Stimulated activated naive CD8-positive, alpha-beta T cell treated with anti-CD3 and anti-CD28 coated beads, Interleukin-15, Interleukin-2, amounts not matched to agents 100 U/mL and 50 U/mL, for 24 hours (primary cell): ENCODE measurements around the gene NDFIP2.

Source experiments
- ATAC-seq: fragments of 150-1000 bp; cut with Tn5 transposase; one replicate; pipeline ENCODE4 v1.10.0; 2021
- DNase-seq: peaks from one replicate; pipeline ENCODE4 v3.0.0; 2021

Gene NDFIP2

GRCh38 chr13:79497064-79497463, 16.1 kb downstream of the NDFIP2 start:
- no peak for ATAC-seq
- DNase-seq = no peak

- no peak for ATAC-seq
These were observed 16.9 kb downstream of the NDFIP2 start for GRCh38 chr13:79497852-79498251.

GRCh38 chr13:79500829-79501228, 19.9 kb downstream of the NDFIP2 start:
- ATAC-seq = no peak
- no peak for DNase-seq

More at GRCh38 chr13:79497852-79498251, 16.9 kb downstream of the NDFIP2 start:
- no peak for DNase-seq

GRCh38 chr13:79501538-79502232, 20.7 kb downstream of the NDFIP2 start:
- ATAC-seq (peak; percentile 85), DNase-seq (no peak)

GRCh38 chr13:79502859-79503468, 22.0 kb downstream of the NDFIP2 start:
- DNase-seq (no peak), ATAC-seq (no peak)

GRCh38 chr13:79503473-79504017, 22.6 kb downstream of the NDFIP2 start:
- DNase-seq = no peak
- no peak for ATAC-seq

GRCh38 chr13:79508224-79508961, 27.4 kb downstream of the NDFIP2 start:
- ATAC-seq = no peak
- DNase-seq = no peak

- DNase-seq = no peak
- no peak for ATAC-seq
These were observed 30.7 kb downstream of the NDFIP2 start for GRCh38 chr13:79511611-79512010.

- DNase-seq = no peak
- no peak for ATAC-seq
These were observed 32.0 kb downstream of the NDFIP2 start for GRCh38 chr13:79512950-79513349.

GRCh38 chr13:79516595-79516994, 35.6 kb downstream of the NDFIP2 start:
- no peak for ATAC-seq
- no peak for DNase-seq

- DNase-seq (no peak), ATAC-seq (no peak)
These were observed 38.3 kb downstream of the NDFIP2 start for GRCh38 chr13:79519255-79519654.

- DNase-seq = peak; percentile 29
- peak; percentile 93 for ATAC-seq
These were observed 41.6 kb downstream of the NDFIP2 start for GRCh38 chr13:79522583-79522982.

GRCh38 chr13:79525064-79525857, 44.3 kb downstream of the NDFIP2 start:
- DNase-seq = no peak
- no peak for ATAC-seq

- no peak for DNase-seq
- ATAC-seq = no peak
These were observed 46.7 kb downstream of the NDFIP2 start for GRCh38 chr13:79527698-79528097.

- DNase-seq (no peak), ATAC-seq (no peak)
These were observed 47.4 kb downstream of the NDFIP2 start for GRCh38 chr13:79528356-79528755.

- ATAC-seq = no peak
- no peak for DNase-seq
These were observed 47.8 kb downstream of the NDFIP2 start for GRCh38 chr13:79528759-79529191.

GRCh38 chr13:79529817-79530216, 48.9 kb downstream of the NDFIP2 start:
- DNase-seq = no peak
- ATAC-seq = no peak

- DNase-seq (no peak), ATAC-seq (no peak)
These were observed 49.3 kb downstream of the NDFIP2 start for GRCh38 chr13:79530270-79530669.

GRCh38 chr13:79531542-79532254, 50.7 kb downstream of the NDFIP2 start:
- ATAC-seq (no peak), DNase-seq (no peak)

GRCh38 chr13:79532576-79532975, 51.6 kb downstream of the NDFIP2 start:
- DNase-seq = no peak
- ATAC-seq = no peak

GRCh38 chr13:79533781-79534400, 52.9 kb downstream of the NDFIP2 start:
- no peak for ATAC-seq
- no peak for DNase-seq
